Measurements from ENCODE around the gene ZNF862. TPM values are rescaled to one million over a fixed set of nuclear protein-coding genes. Genes with fewer than 3 reads are reported as not detected.
A peak's percentile ranks its signal among the peaks of the same experiment; 100 is the strongest.

ZNF862 gene
- total RNA-seq, 2 donors from 2014 or later = 8.8 to 9.9 TPM

DNA sequence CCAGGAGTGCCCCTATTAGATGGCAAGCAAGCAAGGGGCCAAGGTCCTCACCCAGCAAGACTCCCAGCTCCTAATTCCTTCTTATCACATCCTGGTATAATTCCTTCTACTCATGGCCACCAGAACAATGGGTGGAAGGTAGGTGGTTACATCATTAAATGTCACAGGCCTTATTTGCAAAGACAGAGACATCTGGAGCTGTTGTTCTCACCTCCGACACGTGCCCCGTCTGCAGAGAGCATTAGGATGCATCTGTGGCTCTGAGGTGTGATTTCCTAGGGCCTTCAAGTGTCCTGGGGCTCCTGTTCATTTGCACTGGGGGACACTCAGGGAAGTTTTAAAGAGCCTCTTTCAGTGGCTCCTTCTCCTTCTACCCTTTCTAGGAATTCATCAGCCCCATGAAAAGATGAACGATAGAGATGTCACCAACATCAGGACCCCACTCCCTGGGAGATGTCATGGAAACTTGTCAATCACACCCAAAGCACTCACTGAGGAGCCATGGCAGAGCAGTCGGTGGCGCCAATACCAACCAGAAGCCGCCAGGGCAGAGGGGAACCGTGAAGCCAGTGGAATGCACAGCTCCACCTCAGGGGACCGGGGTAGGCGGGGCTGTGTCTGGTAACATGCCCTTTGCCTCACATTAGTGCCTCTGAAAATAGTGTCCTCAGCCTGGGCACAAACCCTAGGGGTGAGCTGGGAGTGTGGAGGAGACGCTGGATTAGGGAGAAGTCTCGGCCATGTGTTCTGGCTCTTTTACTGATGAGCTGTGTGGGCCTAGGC is 32.7 kb downstream of the ZNF862 start:
- no peak overlapping the region for H3K27ac ChIP-seq
- intact Hi-C loops (cut with DNase I) = no loop called here
- H3K4me3 ChIP-seq = no peak overlapping the region
- DNase-seq = peak; percentile 8
- TF ChIP-seq CTCF (IDR thresholded peaks at IDR 0.05) = no peak
- H3K9me3 ChIP-seq = no peaks in the 10 kb centered on the region
- H3K9ac ChIP-seq (ENCODE audit: low read depth in 2 of 2, low read length in 2 of 2) = no peak overlapping the region
- no peaks in the 10 kb centered on the region for H3K36me3 ChIP-seq
- H3K27me3 ChIP-seq = no peaks in the 10 kb centered on the region
- H3K4me1 ChIP-seq = no peaks in the 10 kb centered on the region

DNA sequence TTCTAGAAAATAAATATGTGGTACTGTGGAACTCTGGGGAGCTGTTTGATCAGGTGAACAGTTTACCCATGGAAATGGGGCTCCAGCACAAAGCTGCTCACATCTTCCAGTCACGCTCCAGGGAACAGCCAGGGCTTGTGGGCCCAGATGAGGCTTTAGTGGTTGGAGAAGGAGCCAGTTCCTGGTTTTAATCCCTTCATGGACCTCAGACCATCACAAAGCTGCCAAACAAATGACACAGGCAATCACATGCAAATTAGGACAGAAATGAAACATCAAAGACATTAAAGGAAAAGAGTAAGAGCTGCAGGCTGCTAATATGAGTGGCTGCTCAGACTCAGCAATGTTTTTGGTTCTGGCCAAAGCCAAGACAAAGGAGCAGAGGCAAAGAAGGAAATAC is 33.4 kb downstream of the ZNF862 start:
- H3K36me3 ChIP-seq = no peaks in the 10 kb centered on the region
- DNase-seq = peak; percentile 9
- no peak overlapping the region for H3K27ac ChIP-seq
- no peaks in the 10 kb centered on the region for H3K9me3 ChIP-seq
- intact Hi-C loops (cut with DNase I) = no loop called here
- no peaks in the 10 kb centered on the region for H3K4me1 ChIP-seq
- H3K4me3 ChIP-seq = no peak overlapping the region
- no peak overlapping the region for H3K9ac ChIP-seq (ENCODE audit: low read depth in 2 of 2, low read length in 2 of 2)
- TF ChIP-seq CTCF (IDR thresholded peaks at IDR 0.05) = no peak
- H3K27me3 ChIP-seq = no peaks in the 10 kb centered on the region

DNA sequence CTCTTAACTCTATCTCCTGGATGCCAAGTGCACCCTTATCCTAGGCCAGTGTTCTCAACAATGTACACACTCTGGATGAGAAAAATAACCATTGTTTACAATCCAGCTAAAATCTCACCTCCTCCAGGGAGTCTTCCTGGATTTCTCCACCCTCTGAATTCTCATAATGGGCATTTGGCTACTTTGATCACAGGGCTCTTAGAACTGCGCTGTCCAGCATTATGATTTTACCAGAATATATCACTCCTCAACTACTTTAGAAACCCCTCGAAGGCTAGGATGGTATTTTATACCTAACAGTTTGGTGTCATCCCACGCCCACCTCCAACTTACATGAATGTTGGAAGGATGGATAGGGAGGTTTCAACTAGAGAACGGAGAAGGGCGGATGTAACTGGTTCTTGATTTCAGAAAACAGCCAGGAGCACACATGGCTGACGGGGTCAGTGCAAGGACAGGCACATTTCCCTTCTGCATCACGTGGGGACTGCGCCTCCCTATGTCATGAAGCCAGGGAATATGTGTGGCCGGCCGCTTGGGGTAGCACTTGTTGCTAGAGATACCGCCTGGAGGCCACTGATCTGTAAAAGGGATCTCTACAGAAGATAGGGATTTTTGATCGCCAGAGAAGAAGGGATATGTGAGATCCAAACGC is 34.4 kb downstream of the ZNF862 start:
- intact Hi-C loops (cut with DNase I) = no loop called here

DNA sequence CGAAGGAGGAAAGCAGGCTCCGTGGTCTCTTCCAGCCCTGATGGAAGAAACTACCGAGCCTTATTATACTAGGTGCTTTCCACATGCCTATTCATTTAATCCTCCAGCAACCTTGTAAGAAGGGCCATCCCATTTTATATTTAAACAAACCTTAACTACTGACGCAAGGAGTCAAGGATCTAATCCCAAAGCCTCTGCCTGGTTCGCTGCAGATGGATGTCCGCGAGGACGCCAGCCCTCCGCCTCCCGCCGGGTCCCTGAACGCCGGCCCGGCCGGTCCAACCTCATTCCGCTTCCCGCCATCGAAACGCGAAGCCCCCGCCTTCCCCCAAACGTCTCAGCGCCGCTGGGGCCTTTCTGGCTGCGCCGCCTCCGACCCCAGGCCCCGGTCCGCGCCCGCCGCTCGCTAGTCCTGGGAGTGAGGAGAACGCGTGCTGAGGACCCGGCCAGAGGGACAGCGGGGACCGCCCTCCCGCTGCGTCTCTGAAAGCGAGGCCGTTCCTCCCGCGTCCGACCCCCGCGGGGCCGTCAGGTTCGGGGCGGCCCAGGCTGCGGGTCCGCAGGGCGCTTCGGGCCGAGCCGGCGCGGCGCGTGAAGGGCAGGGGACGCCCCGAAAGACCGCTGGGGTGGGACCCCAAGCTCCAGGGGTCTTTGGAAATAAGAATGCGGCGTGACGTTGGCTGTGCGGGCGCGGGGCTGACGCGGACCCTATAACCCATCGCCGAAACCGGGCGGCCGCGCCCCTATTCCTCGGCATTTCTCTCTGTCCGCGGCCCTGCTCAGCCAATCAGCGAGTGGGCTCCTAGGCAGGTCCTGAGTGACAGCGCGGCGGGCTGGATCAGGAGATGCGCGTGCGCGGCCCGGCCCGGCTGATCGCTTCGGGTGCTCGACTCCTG is 35.1 kb downstream of the ZNF862 start, which contains the start of gene ATP6V0E2:
ATP6V0E2 (plus strand) TSS at position 896 of the 896 bp plus-strand sequence. CDS start 97 bp downstream, outside the sequence.
- TF ChIP-seq CTCF (IDR thresholded peaks at IDR 0.05) = no peak
- H3K9ac ChIP-seq (ENCODE audit: low read depth in 2 of 2, low read length in 2 of 2) = peak within 1 kb of the TSS; percentile 56 to 70
- no peaks in the 10 kb centered on the region for H3K36me3 ChIP-seq
- intact Hi-C loops (cut with DNase I) = no loop called here
- H3K4me1 ChIP-seq = no peaks in the 10 kb centered on the region
- H3K27me3 ChIP-seq = no peaks in the 10 kb centered on the region
- peak within 1 kb of the TSS; percentile 95 for H3K4me3 ChIP-seq
- no peaks in the 10 kb centered on the region for H3K9me3 ChIP-seq
- DNase-seq = peak; percentile 95
- H3K27ac ChIP-seq = peak within 1 kb of the TSS; percentile 86

More for the DNA sequence above, 34.4 kb downstream of the ZNF862 start:
- H3K4me1 ChIP-seq = no peaks in the 10 kb centered on the region
- H3K9me3 ChIP-seq = no peaks in the 10 kb centered on the region
- TF ChIP-seq CTCF (IDR thresholded peaks at IDR 0.05) = no peak
- peak overlapping the region; percentile 95 for H3K4me3 ChIP-seq
- no peaks in the 10 kb centered on the region for H3K27me3 ChIP-seq
- peak overlapping the region; percentile 86 for H3K27ac ChIP-seq
- DNase-seq = peak; percentile 82
- H3K9ac ChIP-seq (ENCODE audit: low read depth in 2 of 2, low read length in 2 of 2) = peak overlapping the region; percentile 56 to 70
- H3K36me3 ChIP-seq = no peaks in the 10 kb centered on the region

Data from colonic mucosa (tissue), 4 donors.